B cell (primary cell): ENCODE data around the gene GPM6B. TPM values are rescaled to one million over a fixed set of nuclear protein-coding genes. Genes with fewer than 3 reads are reported as not detected.

Source experiments
- ATAC-seq: fragments of 200-7000 bp; cut with Tn5 transposase; one replicate; pipeline ENCODE4 v1.10.0; 2021; ENCODE audit warnings: low read depth, mild to moderate bottlenecking, moderate number of reproducible peaks, moderate library complexity
- CTCF ChIA-PET: fragments of 350-600 bp; sonication (Branson Sonifier 250); formaldehyde crosslinking; loops from one replicate; lab custom pipeline; 2021; ENCODE audit warnings: antibody characterized with exemption, inconsistent platforms; lab: Charles Lee
- POLR2A ChIA-PET: fragments of 350-600 bp; sonication (Branson Sonifier 250); formaldehyde crosslinking; loops from one replicate; lab custom pipeline; 2021; ENCODE audit warnings: antibody characterized with exemption; lab: Charles Lee
- DNase-seq: peaks from one replicate; pipeline ENCODE4 v3.0.0; 2013
- H2AFZ ChIP-seq: 2 replicates; pipeline ENCODE4 v1.6.1; 2012; ENCODE audit warnings: mild to moderate bottlenecking, low read depth, low read length; ENCODE audit not compliant: insufficient read depth, poor library complexity, severe bottlenecking
- H3K27ac ChIP-seq, 2 donors: 1 replicate in 1 of 2; 2 replicates in 1 of 2; pipeline ENCODE4 v1.5.1; 2012 to 2013; ENCODE audit warnings: low read length in 2 of 2, mild to moderate bottlenecking in 2 of 2, moderate library complexity in 1 of 2
- H3K27me3 ChIP-seq, 4 experiments: fragments of 200-600 bp in 1 of 4; sonication (generic) in 1 of 4; replicated peaks in 1 of 4; 1 replicate in 2 of 4; 2 replicates in 2 of 4; pipeline versions ENCODE4 v1.6.1 to v1.7.0; 2013 to 2016; ENCODE audit warnings: low read length in 3 of 4, mild to moderate bottlenecking in 2 of 4, mixed read lengths in 1 of 4, moderate library complexity in 1 of 4; ENCODE audit not compliant: insufficient read depth in 4 of 4, control insufficient read depth in 3 of 4; ENCODE audit errors: control extremely low read depth in 1 of 4
- H3K36me3 ChIP-seq, 2 experiments: replicated peaks in 1 of 2; 1 replicate in 1 of 2; 2 replicates in 1 of 2; pipeline versions ENCODE4 v1.6.1 to v1.7.1; 2013; ENCODE audit warnings: low read length in 1 of 2; ENCODE audit not compliant: insufficient read depth in 2 of 2, control insufficient read depth in 1 of 2; ENCODE audit errors: control extremely low read depth in 1 of 2, extremely low read depth in 1 of 2
- H3K4me1 ChIP-seq, 2 donors: fragments of 200-600 bp in 1 of 2; sonication (generic) in 1 of 2; 1 replicate in 1 of 2; 2 replicates in 1 of 2; pipeline versions ENCODE4 v1.5.1 to v1.6.1; 2013 to 2017; ENCODE audit warnings: low read length in 2 of 2; ENCODE audit not compliant: control insufficient read depth in 2 of 2, insufficient read depth in 2 of 2
- H3K4me2 ChIP-seq: replicated peaks from 2 replicates; pipeline ENCODE3; 2012; ENCODE audit warnings: mild to moderate bottlenecking, low read depth, low read length; ENCODE audit not compliant: poor library complexity, severe bottlenecking
- H3K4me3 ChIP-seq, 5 experiments: fragments of 200-600 bp in 1 of 5; sonication (generic) in 1 of 5; 1 replicate in 3 of 5; 2 replicates in 2 of 5; pipeline versions ENCODE4 v1.5.1 to v1.7.0; 2011 to 2016; ENCODE audit warnings: low read length in 4 of 5, mild to moderate bottlenecking in 4 of 5, low read depth in 2 of 5, control low read depth in 1 of 5, moderate library complexity in 1 of 5; ENCODE audit not compliant: insufficient read depth in 1 of 5; ENCODE audit errors: control extremely low read depth in 1 of 5, extremely low read depth in 1 of 5
- H3K79me2 ChIP-seq: fragments of 200-600 bp; sonication (generic); one replicate; pipeline ENCODE4 v1.6.0; 2016; ENCODE audit warnings: low read length; ENCODE audit not compliant: control insufficient read depth, insufficient read depth
- H3K9ac ChIP-seq: fragments of 200-600 bp; sonication (generic); 2 replicates; pipeline ENCODE4 v1.6.1; 2017; ENCODE audit warnings: mild to moderate bottlenecking, low read length, moderate library complexity
- H3K9me3 ChIP-seq, 3 donors: one replicate each; pipeline versions ENCODE4 v1.6.1 to v1.7.1; 2013; ENCODE audit warnings: low read length in 2 of 3; ENCODE audit not compliant: control insufficient read depth in 2 of 3, insufficient read depth in 1 of 3; ENCODE audit errors: control extremely low read depth in 1 of 3
- H4K20me1 ChIP-seq: 2 replicates; pipeline ENCODE4 v1.6.0; 2012; ENCODE audit warnings: mild to moderate bottlenecking, low read length; ENCODE audit not compliant: insufficient read depth, control insufficient read depth, poor library complexity, severe bottlenecking
- H3K27ac Mint-ChIP-seq: one replicate; pipeline ENCODE4 v1.8.0; 2021; ENCODE audit warnings: mixed read lengths
- H3K27me3 Mint-ChIP-seq: one replicate; pipeline ENCODE4 v1.8.0; 2021; ENCODE audit warnings: mixed read lengths
- H3K4me1 Mint-ChIP-seq: one replicate; pipeline ENCODE4 v1.8.0; 2021; ENCODE audit warnings: mixed read lengths
- H3K4me3 Mint-ChIP-seq: one replicate; pipeline ENCODE4 v1.8.0; 2021; ENCODE audit warnings: mixed read lengths
- H3K9me3 Mint-ChIP-seq: one replicate; pipeline ENCODE4 v1.8.0; 2022; ENCODE audit warnings: mixed read lengths; ENCODE audit not compliant: insufficient read depth
- CTCF ChIP-seq: fragments of 200-600 bp; IDR thresholded peaks from one replicate; pipeline ENCODE4 v1.8.0; 2022; ENCODE audit warnings: antibody characterized with exemption, mild to moderate bottlenecking
- EZH2 ChIP-seq: IDR thresholded peaks from 2 replicates; pipeline ENCODE4 v1.6.1; 2012; ENCODE audit warnings: borderline replicate concordance, low read depth, mild to moderate bottlenecking, moderate library complexity, low read length; ENCODE audit not compliant: insufficient read depth, poor library complexity, severe bottlenecking
- WGBS: methylation state at CpG from one replicate; pipeline ENCODE4 v1.1.5; 2013; ENCODE audit warnings: missing lambda C conversion rate; ENCODE audit not compliant: insufficient coverage; 5-methylcytosine and 5-hydroxymethylcytosine counted together
- intact Hi-C: fragments of 100-400 bp; cut with micrococcal nuclease; formaldehyde crosslinking; loops from one replicate; pipeline ENCODE4 v1.10.0; 2022
- polyA plus RNA-seq: library from polyadenylated mRNA; depleted of rRNA; stranded (reverse); fragments of >200 nt; gene quantifications from 2 replicates; pipeline ENCODE4 v1.2.3, GENCODE V29; 2012
- total RNA-seq, 2 donors: library from RNA; stranded (reverse); fragments of 120-200 nt in 1 of 2; gene quantifications; 1 replicate in 1 of 2; 2 replicates in 1 of 2; pipeline versions ENCODE4 v1.2.3 to v1.2.4, GENCODE V29; 2013 to 2022

GPM6B gene
- total and polyA plus RNA-seq, 2 donors (not counting 1 experiment from before 2014, with no cell fraction given) = not detected

DNA sequence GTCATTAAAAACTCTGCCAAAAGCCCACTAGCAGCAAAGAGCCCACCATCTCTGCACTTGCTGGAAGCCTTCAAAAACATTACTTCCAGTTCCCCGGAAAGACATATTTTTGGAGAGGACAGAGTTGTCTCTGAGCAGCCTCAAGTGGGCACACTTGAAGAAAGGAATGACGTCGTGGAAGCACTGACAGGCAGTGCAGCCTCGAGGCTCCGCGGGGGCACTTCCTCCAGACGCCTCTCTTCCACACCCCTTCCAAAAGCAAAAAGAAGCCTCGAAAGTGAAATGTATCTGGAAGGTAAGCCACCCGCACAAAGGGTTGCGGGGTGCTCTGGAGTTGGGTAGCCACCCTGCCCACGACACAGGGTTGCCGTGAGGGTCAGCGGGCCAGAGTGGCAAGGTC lies 56.5 kb downstream of the GPM6B start:
- CTCF ChIA-PET = interaction anchor here (1.4 kb wide), 1 partner anchor 26 kb away, joined by 3 read pairs; the partner anchor contains the start of genes OFD1 and TRAPPC2
- no peak for ATAC-seq
- Histone ChIP-seq H3K9me3 (no peaks in the 10 kb centered on the region), H3K79me2 (peaks cover 9% of the 10 kb centered on the region), H3K27ac (peak overlapping the region; percentile 82 to 88), H3K36me3 (peaks cover 0 to 63% of the 10 kb centered on the region in 2 experiments), H3K4me1 (peaks cover 49 to 53% of the 10 kb centered on the region in 2 donors), H3K27me3 (no peaks in the 10 kb centered on the region), H3K4me2 (peak overlapping the region; percentile 69), H3K4me3 (no peak overlapping the region), H2AFZ (no peak overlapping the region), H3K9ac (no peak overlapping the region), H4K20me1 (no peaks in the 10 kb centered on the region)
- Mint-ChIP-seq H3K27me3 (no peaks in the 10 kb centered on the region), H3K9me3 (no peaks in the 10 kb centered on the region), H3K4me3 (no peak overlapping the region), H3K4me1 (peaks cover 51% of the 10 kb centered on the region), H3K27ac (peak overlapping the region; percentile 65)
- 100% methylated on average over 2 of the region's 13 CpGs for whole genome bisulfite sequencing
- DNase-seq = no peak
- POLR2A ChIA-PET = no interaction called here
- intact Hi-C loops = no loop called here
- TF ChIP-seq EZH2 (no peak), CTCF (no peak)

DNA sequence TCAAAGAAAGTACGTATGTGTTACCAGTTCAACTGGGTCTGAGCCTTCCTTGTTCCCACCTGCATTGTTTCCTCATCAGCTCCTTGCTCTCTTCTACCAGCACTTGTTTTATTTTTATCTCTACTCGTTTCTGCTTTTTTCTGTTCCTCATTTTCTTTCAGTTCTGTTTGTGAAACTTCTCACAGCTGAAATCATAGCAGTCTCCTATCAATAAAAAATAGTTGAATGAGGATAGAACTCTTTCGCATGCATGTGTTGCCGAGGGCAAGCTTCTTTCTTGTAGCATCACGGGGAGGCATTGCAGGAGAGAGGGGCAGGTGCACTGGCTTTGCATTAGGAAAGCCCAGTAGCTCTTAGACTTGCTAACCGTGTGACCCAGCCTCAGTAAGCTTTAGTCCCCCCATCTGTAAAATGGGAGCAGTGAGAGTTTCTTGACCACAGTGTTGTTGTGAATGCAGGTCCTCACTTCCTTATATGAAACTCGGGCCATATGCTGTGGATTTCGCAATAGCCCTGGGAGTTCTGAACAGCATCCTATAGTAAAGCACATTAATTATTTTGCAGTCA lies 57.7 kb downstream of the GPM6B start:
- Histone ChIP-seq H3K36me3 (peaks cover 0 to 52% of the 10 kb centered on the region in 2 experiments), H3K4me1 (peaks cover 58 to 62% of the 10 kb centered on the region in 2 donors), H2AFZ (no peak overlapping the region), H3K79me2 (peaks cover 16% of the 10 kb centered on the region), H3K9me3 (no peaks in the 10 kb centered on the region), H3K27me3 (no peaks in the 10 kb centered on the region), H3K9ac (peak overlapping the region; percentile 49), H3K27ac (peak overlapping the region; percentile 82 to 88), H3K4me3 (peak overlapping the region in 4 of 5 experiments; percentile 19 to 42 (median 32)), H3K4me2 (peak overlapping the region; percentile 69), H4K20me1 (no peaks in the 10 kb centered on the region)
- Mint-ChIP-seq H3K4me3 (peak overlapping the region; percentile 54), H3K27ac (peak overlapping the region; percentile 83), H3K9me3 (no peaks in the 10 kb centered on the region), H3K4me1 (peaks cover 54% of the 10 kb centered on the region), H3K27me3 (no peaks in the 10 kb centered on the region)
- ATAC-seq = peak; percentile 83
- POLR2A ChIA-PET = no interaction called here
- peak; percentile 72 for DNase-seq
- CTCF ChIA-PET = interaction anchor here (0.8 to 2.0 kb wide), 3 partner anchors 10 to 43 kb away, joined by 3 to 10 read pairs (median 4); no protein-coding TSS in a partner anchor
- no CpG with 5 or more reads among the region's 8 CpGs for WGBS
- TF ChIP-seq EZH2 (no peak), CTCF (no peak)
- intact Hi-C loops = loop anchor here (2.0 to 5.0 kb wide), 2 partner anchors 16 to 252 kb away; no protein-coding TSS in a partner anchor
